ENCODE data around the gene CLPTM1L.
"Not testable (repeated sequence)": the region's sequence is repeated elsewhere in the genome, so short reads cannot be mapped to it uniquely, and the experiment has no call there.

The CLPTM1L gene

DNA sequence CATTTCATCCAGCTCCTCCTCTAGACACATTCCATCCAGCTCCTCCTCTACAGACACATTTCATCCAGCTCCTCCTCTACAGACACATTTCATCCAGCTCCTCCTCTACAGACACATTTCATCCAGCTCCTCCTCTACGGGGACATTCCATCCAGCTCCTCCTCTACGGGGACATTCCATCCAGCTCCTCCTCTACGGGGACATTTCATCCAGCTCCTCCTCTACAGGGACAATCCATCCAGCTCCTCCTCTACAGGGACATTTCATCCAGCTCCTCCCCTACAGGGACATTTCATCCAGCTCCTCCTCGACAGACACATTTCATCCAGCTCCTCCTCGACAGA lies 18.4 kb downstream of the CLPTM1L start:
- not testable (repeated sequence) for DNase-seq (ENCODE audit: low spot score)

DNA sequence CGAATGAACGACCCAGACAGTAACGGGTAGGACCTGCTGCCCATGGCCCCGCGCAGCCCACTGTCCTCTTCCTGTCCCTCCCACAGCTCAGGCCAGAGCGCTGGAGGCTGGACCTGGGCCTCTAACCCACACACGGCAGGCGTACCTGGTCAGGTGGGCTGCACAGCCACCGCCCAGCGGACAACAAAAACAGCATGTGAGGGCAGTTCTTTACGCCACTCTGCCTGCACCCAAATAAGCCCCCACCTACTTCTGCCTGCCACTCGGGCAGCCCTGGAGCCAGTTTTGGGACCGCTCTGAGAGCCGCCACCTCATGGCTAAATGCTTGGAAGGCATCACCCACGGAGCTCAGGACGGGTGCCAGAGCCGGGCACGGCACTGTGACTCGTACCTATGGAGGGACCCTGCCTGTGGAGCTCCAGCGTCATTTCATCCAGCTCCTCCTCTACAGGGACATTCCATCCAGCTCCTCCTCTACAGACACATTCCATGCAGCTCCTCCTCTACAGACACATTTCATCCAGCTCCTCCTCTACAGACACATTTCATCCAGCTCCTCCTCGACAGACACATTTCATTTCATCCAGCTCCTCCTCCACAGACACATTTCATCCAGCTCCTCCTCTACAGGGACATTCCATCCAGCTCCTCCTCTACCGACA lies 18.9 kb downstream of the CLPTM1L start:
- no peak for DNase-seq (ENCODE audit: low spot score)

DNA sequence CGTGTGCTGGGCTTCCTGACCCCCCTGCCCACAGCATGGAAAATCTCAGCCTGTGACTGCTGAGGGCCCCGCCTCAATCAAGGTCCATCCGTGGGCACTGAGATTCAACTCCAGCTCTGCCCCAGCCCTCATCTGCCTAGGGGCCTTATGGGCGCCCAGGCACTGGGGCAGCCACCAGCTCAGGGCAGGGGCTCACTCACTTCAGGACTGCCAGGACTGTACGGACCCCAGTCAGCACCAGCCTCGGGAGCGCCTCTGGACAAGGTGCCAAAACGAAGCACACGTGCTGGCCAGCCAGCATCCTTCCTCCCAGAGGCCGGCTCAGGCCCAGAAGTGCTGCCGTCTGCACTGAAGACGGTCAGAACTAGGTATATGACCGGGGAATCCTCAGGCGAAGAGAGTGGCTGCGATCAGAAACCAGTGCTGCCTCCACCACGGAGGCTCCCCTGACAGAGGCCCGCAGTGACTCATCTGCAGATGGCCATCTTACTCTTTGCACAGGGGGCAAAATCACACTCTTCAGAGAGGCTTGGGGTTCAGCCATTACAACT lies 19.6 kb downstream of the CLPTM1L start:
- DNase-seq (ENCODE audit: low spot score): no peak

DNA sequence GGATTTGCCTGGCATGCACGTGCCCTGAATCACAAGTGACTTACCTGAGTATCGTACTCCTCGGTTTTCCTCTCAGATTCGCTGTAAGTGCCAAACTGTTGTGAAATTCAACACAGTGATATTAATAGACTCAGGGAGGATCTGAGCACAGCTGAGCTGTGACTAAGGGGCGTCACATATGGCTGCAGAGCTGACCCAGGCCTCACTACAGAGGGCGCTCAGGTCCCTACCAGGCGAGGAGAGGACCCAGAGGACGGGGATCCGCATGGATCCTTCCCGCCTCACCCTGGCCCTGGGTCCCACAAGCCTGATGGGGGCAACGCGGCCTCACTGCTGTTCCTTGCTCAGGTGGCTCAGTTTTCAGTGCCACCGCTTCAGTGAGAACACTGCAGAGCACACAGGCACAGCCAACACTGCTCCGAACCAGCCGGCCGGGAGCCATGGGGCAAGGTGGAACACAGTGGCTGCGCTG lies 20.1 kb downstream of the CLPTM1L start:
- no peak for DNase-seq (ENCODE audit: low spot score)

GRCh38 chr5:1324301-1324700 lies 20.6 kb downstream of the CLPTM1L start:
- DNase-seq (ENCODE audit: low spot score): no peak

- no peak for DNase-seq (ENCODE audit: low spot score)
Measured at GRCh38 chr5:1323803-1324173, 21.1 kb downstream of the CLPTM1L start.

- no peak for DNase-seq (ENCODE audit: low spot score)
Measured at GRCh38 chr5:1322955-1323802, 21.7 kb downstream of the CLPTM1L start.

GRCh38 chr5:1322036-1322900 lies 22.6 kb downstream of the CLPTM1L start:
- no peak for DNase-seq (ENCODE audit: low spot score)

GRCh38 chr5:1321576-1321975 lies 23.3 kb downstream of the CLPTM1L start:
- no peak for DNase-seq (ENCODE audit: low spot score)

DNA sequence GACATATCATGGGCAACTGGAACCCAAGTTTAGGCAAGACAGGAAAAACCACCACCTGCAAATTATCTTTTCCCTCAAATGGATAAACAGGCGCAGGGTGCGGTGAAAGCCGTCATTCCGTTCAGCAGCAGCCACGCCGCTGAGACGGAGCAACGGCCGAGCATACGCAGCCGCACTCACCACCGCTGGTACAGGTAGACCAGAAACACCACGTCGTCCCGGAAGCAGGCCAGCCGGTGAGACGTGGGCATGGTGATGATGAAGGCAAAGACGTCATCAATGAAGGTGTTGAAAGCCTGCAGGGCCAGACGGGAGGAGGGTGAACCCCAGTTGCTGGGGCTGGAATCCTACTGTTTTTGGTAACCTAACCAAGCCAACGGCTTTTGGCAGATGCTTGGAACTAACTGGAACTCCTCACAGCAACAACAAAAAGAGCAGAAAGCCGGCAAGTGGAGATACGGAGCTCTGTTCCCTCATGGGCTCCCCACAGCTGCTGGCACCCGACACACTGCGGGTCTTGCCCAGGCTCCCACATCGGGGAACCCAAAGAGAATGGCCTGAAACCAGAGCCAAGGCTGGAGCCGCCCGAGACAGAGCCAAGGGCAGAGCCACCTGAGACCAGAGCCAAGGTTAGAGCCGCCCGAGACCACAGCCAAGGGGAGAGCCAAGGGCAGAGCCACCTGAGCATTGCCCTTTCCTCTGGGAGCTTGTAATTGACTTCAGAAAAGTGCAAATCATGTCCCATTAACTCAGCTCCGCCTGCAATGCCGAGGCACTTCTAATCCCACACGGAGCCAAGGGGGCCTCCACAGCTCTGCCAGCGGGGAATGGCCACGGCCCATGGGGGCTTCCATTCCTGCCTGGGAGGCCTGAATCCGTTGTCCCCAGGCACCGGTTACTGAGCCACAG lies 24.2 kb downstream of the CLPTM1L start:
- no peak for DNase-seq (ENCODE audit: low spot score)

- no peak for DNase-seq (ENCODE audit: low spot score)
Measured at GRCh38 chr5:1319436-1320256, 25.3 kb downstream of the CLPTM1L start.

DNA sequence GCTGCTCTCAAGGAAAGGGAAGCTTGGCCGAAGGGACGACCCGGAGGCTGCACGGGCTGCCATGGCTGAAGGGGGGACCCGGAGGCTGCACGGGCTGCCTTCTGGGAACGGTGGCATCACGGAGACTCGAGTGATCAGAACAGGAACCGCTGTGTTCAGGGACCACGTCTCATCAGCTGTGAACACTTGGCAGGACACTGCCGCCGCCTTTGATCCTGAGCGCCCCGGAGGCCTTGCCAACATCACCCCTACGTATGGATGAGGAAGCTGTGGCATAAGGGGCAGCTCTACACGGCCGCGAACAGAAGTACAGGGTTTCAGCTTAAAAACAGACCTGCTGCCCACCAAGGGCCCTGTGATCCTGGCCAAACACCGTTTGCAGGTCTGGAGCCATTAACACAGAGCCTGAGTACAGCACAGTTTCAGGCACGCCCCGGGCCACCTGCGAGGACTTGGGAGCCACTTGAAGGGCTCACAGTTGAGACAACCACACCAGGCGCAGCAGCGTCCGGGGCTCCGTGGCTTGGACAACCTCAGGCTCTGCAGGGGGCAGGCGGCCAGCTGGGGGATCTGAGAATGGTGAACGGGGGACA lies 26.1 kb downstream of the CLPTM1L start:
- no peak for DNase-seq (ENCODE audit: low spot score)

DNA sequence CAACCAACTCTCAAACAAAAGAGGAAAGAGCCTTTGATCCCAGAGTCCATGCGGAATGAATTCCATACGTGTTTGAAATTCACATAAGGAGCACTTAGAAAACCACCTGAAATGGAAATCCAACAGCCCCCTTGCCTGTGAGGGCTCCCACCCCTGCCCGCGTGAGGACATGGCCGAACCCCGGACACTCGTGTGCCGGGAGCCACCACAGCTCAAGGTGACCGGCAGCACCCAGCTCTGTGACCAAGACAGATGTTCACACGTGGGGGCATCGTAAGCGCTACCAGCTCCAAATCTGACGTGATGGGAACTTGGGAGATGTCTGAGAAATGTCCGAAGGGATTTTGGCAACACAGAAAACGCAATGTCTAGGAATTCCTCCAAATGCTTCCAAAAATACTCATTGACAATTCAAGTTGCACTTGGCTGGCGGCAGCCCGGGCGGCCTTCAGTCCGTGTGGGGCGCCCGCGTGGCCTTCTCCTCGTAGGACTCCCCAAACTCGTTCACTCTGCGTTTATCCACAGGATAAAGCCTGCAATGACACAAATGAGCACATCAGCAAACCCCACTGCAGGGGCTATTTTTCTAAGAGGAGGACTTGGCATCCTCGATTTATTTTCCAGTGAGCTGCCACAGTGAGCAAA lies 26.9 kb downstream of the CLPTM1L start:
- DNase-seq (ENCODE audit: low spot score): no peak

- no peak for DNase-seq (ENCODE audit: low spot score)
Measured at GRCh38 chr5:1316588-1317340, 28.1 kb downstream of the CLPTM1L start.

DNA sequence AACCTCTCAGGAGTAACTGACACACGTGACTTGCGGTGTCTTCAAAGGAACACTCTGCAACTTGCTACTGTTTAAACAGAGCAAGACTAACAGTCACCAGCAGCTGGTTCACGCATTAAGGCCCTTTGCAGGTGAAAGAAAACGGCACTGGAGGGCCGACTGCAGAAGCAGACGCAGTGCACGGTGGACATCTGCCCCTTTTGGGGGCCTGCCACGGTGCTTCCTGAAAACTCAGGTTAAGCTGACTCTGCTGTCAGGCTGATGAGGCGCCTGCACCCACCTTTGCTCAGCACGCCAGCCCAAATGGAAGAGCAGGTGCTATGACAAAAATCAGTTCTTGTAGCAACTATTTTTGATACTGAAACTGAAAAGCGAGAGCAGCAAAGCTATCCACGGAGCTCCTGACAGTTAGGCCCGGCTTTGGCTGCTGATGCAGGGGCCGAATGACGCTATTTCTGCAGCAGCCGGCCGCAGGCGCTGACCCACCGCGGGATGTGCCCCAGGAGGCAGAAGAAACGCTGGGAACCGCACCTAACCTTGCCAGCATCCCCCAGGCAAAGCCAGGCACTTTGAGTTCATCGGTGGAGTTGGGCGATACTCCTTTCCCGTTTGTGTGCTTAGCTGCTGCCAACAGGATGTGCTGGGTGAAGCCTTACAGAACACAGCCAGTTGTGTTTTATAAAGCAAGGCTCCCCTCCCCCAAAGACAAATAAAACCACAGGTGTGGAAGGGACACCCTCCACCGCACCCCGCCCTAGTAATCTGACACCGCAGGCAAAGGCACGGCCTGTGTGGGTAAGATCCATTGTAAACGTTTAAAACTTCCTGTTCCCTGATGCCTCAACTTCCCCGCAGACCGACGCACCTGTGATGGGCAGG lies 29.0 kb downstream of the CLPTM1L start:
- no peak for DNase-seq (ENCODE audit: low spot score)

DNA sequence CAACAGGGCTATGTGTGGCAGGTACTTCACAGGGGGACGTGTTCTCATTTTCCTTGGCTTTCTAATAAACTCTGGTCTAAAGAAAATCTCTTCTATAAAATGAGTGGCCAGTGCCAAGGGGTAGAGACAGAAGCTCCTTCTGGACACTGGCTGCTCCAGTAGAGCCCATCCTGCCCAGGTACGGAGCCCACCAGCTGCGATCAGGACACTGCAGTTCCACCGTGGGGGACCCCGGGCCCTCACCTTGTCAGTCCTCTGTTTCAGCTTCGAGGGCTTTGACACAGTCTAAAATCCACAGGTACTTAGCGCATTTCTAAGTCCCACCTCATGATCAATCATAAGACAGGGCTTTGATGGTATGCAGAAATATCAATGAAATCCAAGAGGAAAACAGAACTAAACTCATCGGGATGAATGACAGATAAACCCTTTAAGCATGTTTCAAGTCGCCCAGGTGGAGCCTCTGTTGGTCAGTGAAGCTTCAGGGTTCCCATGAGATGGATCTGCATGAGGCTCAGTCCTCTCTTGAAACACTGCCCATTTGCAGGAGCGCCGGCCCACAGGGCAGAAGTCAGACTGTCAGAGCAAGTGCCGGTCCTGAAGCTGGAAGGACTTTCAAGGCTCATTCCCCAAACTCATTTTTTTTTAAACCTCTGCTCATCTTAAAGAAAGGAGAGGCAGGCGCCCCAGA lies 29.7 kb downstream of the CLPTM1L start:
- no peak for DNase-seq (ENCODE audit: low spot score)

DNA sequence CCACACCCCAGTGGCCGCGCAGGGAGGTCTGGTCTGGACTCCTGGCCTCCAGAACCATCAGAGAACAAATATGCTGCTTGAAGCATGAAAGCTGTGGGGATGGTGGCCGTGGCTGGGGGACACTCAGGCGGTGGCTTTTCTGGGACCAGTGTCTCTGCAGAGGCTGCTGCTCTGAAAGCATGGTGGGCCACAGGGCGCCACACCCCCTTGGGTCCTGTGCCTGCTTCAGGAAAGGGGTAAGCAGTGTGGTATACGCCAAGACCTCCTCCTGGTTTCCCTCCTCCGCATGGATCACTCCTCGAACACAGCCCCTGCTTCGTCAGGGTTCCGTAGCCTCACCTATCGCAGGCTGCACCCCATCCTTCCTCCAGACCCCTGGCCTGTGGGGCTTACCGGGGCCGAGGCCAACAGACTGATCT lies 30.3 kb downstream of the CLPTM1L start:
- no peak for DNase-seq (ENCODE audit: low spot score)
